Esophagus squamous epithelium (tissue), 4 donors: ENCODE measurements around the gene SALL4.

Experiments used
- POLR2A ChIP-seq, 4 donors: fragments of 450-650 bp; IDR thresholded peaks; one replicate each; pipeline ENCODE4 v1.6.1; 2017; ENCODE audit warnings: antibody characterized with exemption in 4 of 4, mild to moderate bottlenecking in 4 of 4, moderate library complexity in 3 of 4
- TF ChIP-seq, protein P1 (sequence below), 6 experiments: fragments of 450-650 bp in 4 of 6; fragments of 200-600 bp in 2 of 6; sonication (generic) in 2 of 6; IDR thresholded peaks; one replicate each; pipeline ENCODE4 v1.5.1; 2016 to 2019; ENCODE audit warnings: antibody characterized with exemption in 6 of 6, mild to moderate bottlenecking in 4 of 6, moderate library complexity in 4 of 6

DNA sequence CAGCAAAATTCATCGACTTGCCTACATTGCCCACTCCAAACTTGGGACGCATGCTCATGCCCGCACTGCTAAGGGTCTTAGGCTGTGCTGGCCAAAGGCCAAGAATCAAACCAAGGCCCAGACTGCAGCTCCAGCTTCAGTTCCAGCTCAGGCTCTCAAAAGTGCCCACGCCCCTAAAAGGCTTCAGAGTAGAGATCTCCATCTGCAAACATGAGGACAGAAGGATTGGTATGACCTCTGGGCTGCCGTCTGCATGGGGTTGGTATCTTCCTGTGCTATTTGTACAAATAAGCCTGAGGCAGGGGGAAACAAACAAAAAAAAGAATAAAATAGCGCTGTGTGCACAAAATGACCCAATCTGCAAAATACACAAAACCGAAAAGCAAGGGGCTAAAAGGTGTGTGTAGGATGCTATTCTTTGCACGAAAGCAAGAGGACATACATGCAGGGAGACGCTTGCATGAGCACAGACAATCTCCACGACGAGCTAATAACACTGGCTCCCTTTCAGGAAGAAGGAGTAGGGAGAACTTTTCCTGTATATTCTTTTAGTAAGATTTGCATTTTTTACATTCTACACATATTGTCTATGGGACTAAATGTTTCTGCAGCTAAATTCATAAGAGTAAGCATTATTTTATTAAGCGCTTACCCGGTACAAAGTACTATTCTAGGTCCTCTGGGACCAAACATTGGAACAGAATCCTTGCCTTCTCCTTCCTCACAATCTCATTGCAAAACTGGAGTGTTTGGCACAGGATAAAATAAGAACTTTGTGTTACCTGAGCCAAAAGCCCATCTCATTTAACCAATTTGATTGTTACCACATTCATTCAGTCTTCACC is 67.2 kb downstream of the SALL4 start:
- TF ChIP-seq, protein P1, sequence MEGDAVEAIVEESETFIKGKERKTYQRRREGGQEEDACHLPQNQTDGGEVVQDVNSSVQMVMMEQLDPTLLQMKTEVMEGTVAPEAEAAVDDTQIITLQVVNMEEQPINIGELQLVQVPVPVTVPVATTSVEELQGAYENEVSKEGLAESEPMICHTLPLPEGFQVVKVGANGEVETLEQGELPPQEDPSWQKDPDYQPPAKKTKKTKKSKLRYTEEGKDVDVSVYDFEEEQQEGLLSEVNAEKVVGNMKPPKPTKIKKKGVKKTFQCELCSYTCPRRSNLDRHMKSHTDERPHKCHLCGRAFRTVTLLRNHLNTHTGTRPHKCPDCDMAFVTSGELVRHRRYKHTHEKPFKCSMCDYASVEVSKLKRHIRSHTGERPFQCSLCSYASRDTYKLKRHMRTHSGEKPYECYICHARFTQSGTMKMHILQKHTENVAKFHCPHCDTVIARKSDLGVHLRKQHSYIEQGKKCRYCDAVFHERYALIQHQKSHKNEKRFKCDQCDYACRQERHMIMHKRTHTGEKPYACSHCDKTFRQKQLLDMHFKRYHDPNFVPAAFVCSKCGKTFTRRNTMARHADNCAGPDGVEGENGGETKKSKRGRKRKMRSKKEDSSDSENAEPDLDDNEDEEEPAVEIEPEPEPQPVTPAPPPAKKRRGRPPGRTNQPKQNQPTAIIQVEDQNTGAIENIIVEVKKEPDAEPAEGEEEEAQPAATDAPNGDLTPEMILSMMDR (IDR thresholded peaks at IDR 0.05), result no peak
- no peak for TF ChIP-seq POLR2A (IDR thresholded peaks at IDR 0.05)
